Ectodermal cell (in vitro differentiated cells): Measurements from ENCODE around the gene ACAT2.
"Not testable (repeated sequence)": the region's sequence is repeated elsewhere in the genome, so short reads cannot be mapped to it uniquely, and the experiment has no call there.

Experiments used
- H3K27ac ChIP-seq: 2 replicates; pipeline ENCODE4 v1.7.0; 2013; ENCODE audit warnings: mild to moderate bottlenecking, low read depth, low read length; ENCODE audit not compliant: insufficient read depth, poor library complexity, severe bottlenecking
- H3K27me3 ChIP-seq: 2 replicates; pipeline ENCODE4 v1.7.0; 2013; ENCODE audit warnings: mild to moderate bottlenecking, low read length; ENCODE audit not compliant: insufficient read depth, control insufficient read depth, poor library complexity, severe bottlenecking
- H3K36me3 ChIP-seq: one replicate; pipeline ENCODE4 v1.7.0; 2013; ENCODE audit warnings: low read length; ENCODE audit not compliant: control insufficient read depth, insufficient read depth
- H3K4me1 ChIP-seq: one replicate; pipeline ENCODE4 v1.7.0; 2013; ENCODE audit warnings: low read length; ENCODE audit not compliant: control insufficient read depth, insufficient read depth
- H3K4me3 ChIP-seq: 2 replicates; pipeline ENCODE4 v1.7.0; 2013; ENCODE audit warnings: low read depth, low read length, control low read depth; ENCODE audit not compliant: insufficient read depth
- H3K9me3 ChIP-seq: 2 replicates; pipeline ENCODE4 v1.7.0; 2013; ENCODE audit warnings: mild to moderate bottlenecking, low read length, moderate library complexity; ENCODE audit not compliant: control insufficient read depth
- WGBS, 2 experiments: methylation state at CpG; one replicate each; pipeline ENCODE4 v1.1.7; 2013; ENCODE audit warnings: missing lambda C conversion rate in 2 of 2; 5-methylcytosine and 5-hydroxymethylcytosine counted together

The ACAT2 gene

DNA sequence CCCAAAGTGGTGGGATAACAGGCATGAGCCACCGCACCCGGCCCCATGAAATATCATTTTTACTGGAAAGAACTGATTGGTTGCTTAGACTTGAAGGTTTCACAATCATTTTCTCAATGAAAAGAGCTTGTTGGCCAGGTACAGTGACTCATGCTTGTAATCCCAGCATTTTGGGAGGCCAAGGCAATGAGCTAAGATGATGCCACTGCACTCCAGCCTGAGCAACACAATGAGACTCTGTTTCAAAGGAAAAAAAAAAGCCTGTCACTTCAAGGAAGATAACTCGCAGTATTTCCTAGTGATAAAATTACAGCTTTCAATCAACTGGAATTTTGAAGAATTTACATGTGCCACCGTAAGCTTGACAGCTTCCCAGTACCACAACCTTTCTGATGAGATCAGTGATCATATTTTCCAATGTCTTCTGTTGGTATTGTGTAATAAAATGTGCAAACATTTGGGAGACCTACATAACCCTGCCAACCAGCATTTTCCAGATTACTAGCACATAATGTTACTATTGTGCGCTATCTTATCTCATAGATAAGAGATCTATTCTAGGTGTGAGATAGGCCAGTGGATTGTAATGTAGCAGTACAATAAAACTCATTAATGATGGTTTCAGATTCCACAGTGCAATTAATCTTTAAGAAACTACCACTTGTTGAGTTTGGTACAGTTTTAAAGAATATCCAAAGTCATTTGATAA is 45.5 kb downstream of the ACAT2 start:
- Histone ChIP-seq H3K4me3 (no peak overlapping the region), H3K36me3 (no peaks in the 10 kb centered on the region), H3K4me1 (no peaks in the 10 kb centered on the region), H3K27me3 (no peaks in the 10 kb centered on the region), H3K9me3 (no peaks in the 10 kb centered on the region), H3K27ac (no peak overlapping the region)
- 85 to 95% methylated on average over 4 to 5 of the region's 5 CpGs for WGBS, 2 experiments

- WGBS, 2 experiments = 90 to 95% methylated on average over 6 of the region's 6 CpGs
- Histone ChIP-seq H3K36me3 (no peaks in the 10 kb centered on the region), H3K27me3 (no peaks in the 10 kb centered on the region), H3K4me1 (no peaks in the 10 kb centered on the region), H3K27ac (no peak overlapping the region), H3K9me3 (no peaks in the 10 kb centered on the region), H3K4me3 (no peak overlapping the region)
Measured at GRCh38 chr6:159808647-159809046, 46.8 kb downstream of the ACAT2 start.

DNA sequence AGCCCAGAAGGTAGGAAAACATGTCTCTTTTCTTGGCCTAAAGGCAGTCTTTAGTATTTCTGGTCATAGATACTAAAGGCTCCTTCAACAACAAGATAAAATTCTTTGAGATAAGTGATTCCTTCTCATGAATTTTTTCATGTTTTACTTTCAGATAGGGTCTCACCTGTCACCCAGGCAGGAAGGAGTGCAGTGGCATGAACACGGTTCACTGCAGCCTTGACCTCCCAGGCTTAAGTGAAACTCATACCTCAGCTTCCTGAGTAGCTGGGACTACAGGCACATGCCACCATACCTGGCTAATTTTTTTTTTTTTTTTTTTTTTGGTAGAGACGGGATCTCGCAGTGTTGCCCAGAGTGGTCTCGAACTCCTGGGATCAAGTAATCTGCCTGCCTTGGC is 47.3 kb downstream of the ACAT2 start:
- no peak overlapping the region for H3K4me3 ChIP-seq
- no peaks in the 10 kb centered on the region for H3K36me3 ChIP-seq
- no peaks in the 10 kb centered on the region for H3K27me3 ChIP-seq
- H3K27ac ChIP-seq = no peak overlapping the region
- H3K9me3 ChIP-seq = no peaks in the 10 kb centered on the region
- no peaks in the 10 kb centered on the region for H3K4me1 ChIP-seq
- 95 to 98% methylated on average over 4 of the region's 4 CpGs for WGBS, 2 experiments

DNA sequence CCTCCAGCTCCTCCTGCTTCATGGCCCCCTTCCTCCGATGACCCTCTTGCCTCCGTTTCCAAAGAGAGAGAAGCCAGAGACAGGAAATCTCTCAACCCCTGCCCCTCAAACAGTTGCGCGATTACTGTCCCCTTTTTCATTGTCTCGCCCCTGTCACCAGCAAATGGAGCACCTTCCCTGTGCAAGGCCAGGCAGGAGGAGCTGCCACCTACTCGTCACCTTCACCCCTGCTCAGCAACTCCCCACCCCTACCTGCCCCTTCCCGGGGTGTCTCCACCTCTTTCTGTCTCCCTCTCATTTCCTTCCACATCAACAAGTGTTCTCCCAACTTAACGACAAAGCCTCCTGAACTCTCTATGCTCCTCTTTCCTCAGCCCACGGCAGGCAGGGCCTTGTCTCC is 51.9 kb downstream of the ACAT2 start:
- H3K9me3 ChIP-seq = no peaks in the 10 kb centered on the region
- H3K27me3 ChIP-seq = no peaks in the 10 kb centered on the region
- 85 to 86% methylated on average over 9 of the region's 9 CpGs for WGBS, 2 experiments
- no peaks in the 10 kb centered on the region for H3K36me3 ChIP-seq
- no peak overlapping the region for H3K27ac ChIP-seq
- no peak overlapping the region for H3K4me3 ChIP-seq
- no peaks in the 10 kb centered on the region for H3K4me1 ChIP-seq

GRCh38 chr6:159815410-159815809 is 53.6 kb downstream of the ACAT2 start:
- H3K36me3 ChIP-seq = no peaks in the 10 kb centered on the region
- 76% methylated on average over 6 of the region's 6 CpGs for WGBS, 2 experiments
- H3K27ac ChIP-seq = no peak overlapping the region
- H3K4me1 ChIP-seq = no peaks in the 10 kb centered on the region
- no peaks in the 10 kb centered on the region for H3K9me3 ChIP-seq
- no peaks in the 10 kb centered on the region for H3K27me3 ChIP-seq
- no peak overlapping the region for H3K4me3 ChIP-seq

DNA sequence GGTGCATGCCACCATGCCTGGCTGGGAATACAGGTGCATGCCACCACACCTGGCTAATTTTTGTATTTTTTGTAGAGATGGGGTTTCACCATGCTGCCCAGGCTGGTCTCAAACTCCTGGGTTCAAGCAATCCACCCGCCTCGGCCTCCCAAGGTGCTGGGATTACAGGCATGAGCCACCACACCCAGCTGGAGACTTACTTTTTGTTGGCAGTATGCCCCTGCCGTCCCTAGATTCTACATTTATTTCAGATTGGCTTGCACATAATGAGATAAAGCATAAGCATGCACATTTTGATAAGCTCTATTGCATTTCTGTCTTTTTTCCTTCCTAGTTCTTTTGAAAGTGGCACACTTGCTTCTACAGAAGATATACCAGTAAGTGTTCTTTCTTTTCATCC is 54.9 kb downstream of the ACAT2 start:
- 86 to 93% methylated on average over 3 of the region's 3 CpGs for WGBS, 2 experiments
- H3K4me1 ChIP-seq, H3K27ac ChIP-seq, H3K4me3 ChIP-seq, H3K27me3 ChIP-seq, H3K9me3 ChIP-seq, H3K36me3 ChIP-seq: not testable (repeated sequence)

DNA sequence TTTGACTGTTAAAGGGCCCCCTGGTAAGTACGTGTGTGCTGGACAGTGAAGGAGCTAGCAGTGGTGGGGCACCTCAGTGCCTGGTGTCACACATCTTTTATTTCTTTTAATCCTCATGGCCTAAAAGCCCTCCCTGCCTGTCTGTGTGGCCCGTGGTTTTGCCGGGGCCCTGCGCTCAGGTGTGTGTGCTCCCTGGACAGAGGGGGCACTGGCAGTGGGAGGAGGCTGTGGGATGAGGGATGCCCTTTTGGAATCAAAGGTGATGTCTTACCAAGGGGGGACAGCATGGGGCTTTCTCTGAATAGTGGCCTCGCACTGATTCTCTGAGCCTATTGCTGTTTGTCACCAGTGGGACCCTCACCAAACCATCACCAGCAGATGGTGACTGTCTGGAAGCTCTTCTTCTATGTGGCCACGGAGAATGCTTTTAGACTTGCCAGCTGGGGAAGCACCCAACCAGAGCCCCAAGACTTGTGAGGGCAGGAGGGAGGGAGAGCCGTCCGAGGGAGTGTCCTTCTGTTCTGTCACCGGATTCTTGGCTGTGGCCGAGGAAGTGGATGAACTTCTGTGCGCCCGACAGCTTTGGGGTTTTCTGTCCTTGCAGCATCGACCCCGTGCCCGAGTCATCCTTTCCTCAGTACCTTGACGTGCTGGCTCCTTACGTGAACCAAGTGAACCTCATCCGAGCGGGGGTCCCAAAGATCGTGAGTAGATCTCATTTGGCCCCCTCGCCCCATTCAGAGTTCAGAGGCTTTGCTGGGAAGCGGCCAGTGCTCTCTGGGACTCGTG is 56.3 kb downstream of the ACAT2 start:
- no peaks in the 10 kb centered on the region for H3K36me3 ChIP-seq
- no peak overlapping the region for H3K27ac ChIP-seq
- no peaks in the 10 kb centered on the region for H3K4me1 ChIP-seq
- H3K4me3 ChIP-seq = no peak overlapping the region
- H3K27me3 ChIP-seq = no peaks in the 10 kb centered on the region
- WGBS, 2 experiments = 94 to 95% methylated on average over 23 of the region's 23 CpGs
- no peaks in the 10 kb centered on the region for H3K9me3 ChIP-seq

GRCh38 chr6:159819098-159819497 is 57.3 kb downstream of the ACAT2 start:
- Histone ChIP-seq H3K27me3 (no peaks in the 10 kb centered on the region), H3K36me3 (no peaks in the 10 kb centered on the region), H3K27ac (no peak overlapping the region), H3K4me1 (no peaks in the 10 kb centered on the region), H3K4me3 (no peak overlapping the region), H3K9me3 (no peaks in the 10 kb centered on the region)
- WGBS, 2 experiments = 92 to 95% methylated on average over 16 of the region's 16 CpGs

DNA sequence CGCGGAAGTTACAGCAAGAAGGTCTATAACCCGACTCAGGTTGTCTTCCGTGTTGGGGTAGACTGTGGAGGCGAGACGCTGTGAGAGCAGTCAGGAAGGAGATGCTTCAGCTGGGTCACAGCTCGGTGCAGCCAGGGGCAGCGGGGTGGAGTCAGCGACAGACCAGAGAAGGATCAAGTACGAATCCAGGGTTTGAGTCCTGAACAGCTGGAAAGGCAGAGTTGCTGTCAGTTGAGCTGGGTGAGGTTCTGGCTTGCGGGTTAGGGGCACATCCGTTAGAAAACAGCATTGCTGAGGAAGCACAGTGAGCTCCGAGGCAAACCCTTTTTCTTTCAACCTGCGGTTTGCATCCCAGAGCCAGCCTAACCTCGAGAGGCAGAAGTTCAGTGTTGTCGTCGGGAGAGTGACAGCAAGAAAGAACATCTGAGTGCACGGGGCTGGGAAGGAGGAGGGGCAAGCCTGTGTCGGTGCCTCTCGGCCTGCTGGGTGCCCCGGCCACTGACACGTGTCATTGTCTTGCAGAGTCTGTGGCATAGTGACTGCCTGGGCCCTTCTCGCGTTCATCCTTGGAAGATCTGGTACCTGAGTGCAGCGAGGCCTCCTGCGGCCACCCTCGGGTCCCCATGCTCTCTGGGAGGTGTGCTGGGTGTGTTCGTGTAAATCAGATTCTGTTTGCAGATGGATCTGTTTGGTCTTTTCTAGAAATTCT is 58.2 kb downstream of the ACAT2 start:
- Histone ChIP-seq H3K27ac (no peak overlapping the region), H3K36me3 (no peaks in the 10 kb centered on the region), H3K9me3 (no peaks in the 10 kb centered on the region), H3K27me3 (no peaks in the 10 kb centered on the region), H3K4me1 (no peaks in the 10 kb centered on the region), H3K4me3 (no peak overlapping the region)
- 48 to 56% methylated on average over 28 of the region's 28 CpGs for WGBS, 2 experiments

DNA sequence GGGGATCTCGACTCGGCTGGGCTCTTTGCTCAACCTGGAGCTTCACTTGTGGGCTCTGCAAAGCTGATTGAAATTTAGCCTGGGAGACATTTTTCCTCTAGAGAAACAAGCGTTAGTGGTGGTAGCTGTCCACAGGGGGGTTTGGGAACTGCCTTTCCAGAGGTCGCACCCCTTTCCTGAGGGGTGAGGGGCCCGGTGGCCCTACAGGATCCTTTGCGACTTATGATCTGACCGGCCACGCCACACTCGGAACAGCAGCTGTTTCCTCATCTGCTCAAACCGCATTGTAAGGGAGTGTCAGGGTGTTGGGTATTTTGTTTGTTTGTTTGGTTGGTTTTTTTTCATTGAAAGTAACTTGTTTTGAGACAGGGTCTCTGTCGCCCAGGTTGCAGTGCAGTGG is 59.3 kb downstream of the ACAT2 start:
- 95 to 97% methylated on average over 11 of the region's 11 CpGs for WGBS, 2 experiments
- Histone ChIP-seq H3K4me1 (no peaks in the 10 kb centered on the region), H3K27ac (no peak overlapping the region), H3K36me3 (no peaks in the 10 kb centered on the region), H3K27me3 (no peaks in the 10 kb centered on the region), H3K4me3 (no peak overlapping the region), H3K9me3 (no peaks in the 10 kb centered on the region)
